OCI-LY1 (cell line): Measurements from ENCODE around the gene TMEM126A.

ENCODE experiments used
- H2AFZ ChIP-seq: fragments of 200-600 bp; sonication (generic), shearing (Covaris generic); 2 replicates; pipeline ENCODE4 v1.6.0; 2014; ENCODE audit warnings: antibody characterized with exemption, mild to moderate bottlenecking, low read length
- H3F3A ChIP-seq: fragments of 200-600 bp; sonication (generic), shearing (Covaris generic); 2 replicates; pipeline ENCODE4 v1.6.0; 2014; ENCODE audit warnings: mild to moderate bottlenecking, antibody characterized with exemption, low read length, moderate library complexity; ENCODE audit not compliant: insufficient read depth
- H3K27ac ChIP-seq: fragments of 200-600 bp; sonication (generic); 2 replicates; pipeline ENCODE4 v1.5.1; 2014; ENCODE audit warnings: low read length, mixed run types, mild to moderate bottlenecking, low read depth; ENCODE audit not compliant: poor library complexity, severe bottlenecking
- H3K27me3 ChIP-seq: fragments of 200-600 bp; sonication (generic); 2 replicates; pipeline ENCODE4 v1.6.0; 2014; ENCODE audit warnings: antibody characterized with exemption, mild to moderate bottlenecking, low read length, moderate library complexity; ENCODE audit not compliant: insufficient read depth
- H3K36me3 ChIP-seq: fragments of 200-600 bp; sonication (generic); 2 replicates; pipeline ENCODE4 v1.6.1; 2014; ENCODE audit warnings: mild to moderate bottlenecking, antibody characterized with exemption, low read length, moderate library complexity, mixed read lengths; ENCODE audit not compliant: insufficient read depth
- H3K4me1 ChIP-seq: fragments of 200-600 bp; sonication (generic); 2 replicates; pipeline ENCODE4 v1.5.1; 2014; ENCODE audit warnings: mild to moderate bottlenecking, low read length, moderate library complexity; ENCODE audit not compliant: insufficient read depth, severe bottlenecking
- H3K4me2 ChIP-seq: fragments of 200-600 bp; sonication (generic), shearing (Covaris generic); 2 replicates; pipeline ENCODE4 v1.6.1; 2014; ENCODE audit warnings: low read length
- H3K4me3 ChIP-seq: fragments of 200-600 bp; sonication (generic); 2 replicates; pipeline ENCODE4 v1.5.1; 2014; ENCODE audit warnings: low read length, low read depth, mild to moderate bottlenecking, mixed read lengths; ENCODE audit not compliant: poor library complexity, severe bottlenecking
- H3K79me2 ChIP-seq: fragments of 200-600 bp; shearing (Covaris generic); 2 replicates; pipeline ENCODE4 v1.6.1; 2016; ENCODE audit warnings: mixed run types, low read length, mixed read lengths; ENCODE audit not compliant: insufficient read depth
- H3K9ac ChIP-seq: fragments of 200-600 bp; sonication (generic), shearing (Covaris generic); 2 replicates; pipeline ENCODE4 v1.6.1; 2014; ENCODE audit warnings: mild to moderate bottlenecking, low read length, mixed read lengths
- H3K9me2 ChIP-seq: fragments of 200-600 bp; sonication (generic), shearing (Covaris generic); 2 replicates; pipeline ENCODE4 v1.6.1; 2014; ENCODE audit warnings: low read depth, mild to moderate bottlenecking, low read length, mixed read lengths
- H3K9me3 ChIP-seq: fragments of 200-600 bp; shearing (Covaris generic); 2 replicates; pipeline ENCODE4 v1.6.1; 2014; ENCODE audit warnings: low read length, mixed read lengths
- H4K20me1 ChIP-seq: fragments of 200-600 bp; sonication (generic), shearing (Covaris generic); 2 replicates; pipeline ENCODE4 v1.6.0; 2016; ENCODE audit warnings: mild to moderate bottlenecking, low read length; ENCODE audit not compliant: insufficient read depth
- CTCF ChIP-seq: fragments of 200-600 bp; sonication (generic), shearing (Covaris generic); IDR thresholded peaks from 2 replicates; pipeline ENCODE4 v1.5.1; 2017; ENCODE audit warnings: mild to moderate bottlenecking, antibody characterized with exemption, low read length, moderate library complexity, mixed read lengths
- EZH2 ChIP-seq: fragments of 200-600 bp; sonication (generic), shearing (Covaris generic); IDR thresholded peaks from 2 replicates; pipeline ENCODE4 v1.8.0; 2017; ENCODE audit warnings: borderline replicate concordance, mixed run types, mild to moderate bottlenecking, antibody characterized with exemption, low read length, moderate library complexity, mixed read lengths

The TMEM126A gene

GRCh38 chr11:85680897-85681296 is 33.1 kb downstream of the TMEM126A start:
- H3K4me3 ChIP-seq, result no peak overlapping the region
- no peaks in the 10 kb centered on the region for H3K27me3 ChIP-seq
- no peak overlapping the region for H3K9ac ChIP-seq
- H4K20me1 ChIP-seq, result no peaks in the 10 kb centered on the region
- peaks cover 15% of the 10 kb centered on the region for H3K4me1 ChIP-seq
- no peak overlapping the region for H3K27ac ChIP-seq
- no peak overlapping the region for H3K4me2 ChIP-seq
- H2AFZ ChIP-seq, result no peak overlapping the region
- no peaks in the 10 kb centered on the region for H3K9me2 ChIP-seq
- H3K79me2 ChIP-seq, result no peaks in the 10 kb centered on the region
- TF ChIP-seq EZH2 (no peak), CTCF (no peak)
- no peaks in the 10 kb centered on the region; the same call in 1 of the 2 replicates for H3K36me3 ChIP-seq
- no peaks in the 10 kb centered on the region for H3K9me3 ChIP-seq
- H3F3A ChIP-seq, result no peaks in the 10 kb centered on the region

GRCh38 chr11:85682330-85683305 is 34.9 kb downstream of the TMEM126A start:
- H3K9me2 ChIP-seq, result no peaks in the 10 kb centered on the region
- no peaks in the 10 kb centered on the region for H3K79me2 ChIP-seq
- no peaks in the 10 kb centered on the region for H3K27me3 ChIP-seq
- H4K20me1 ChIP-seq, result no peaks in the 10 kb centered on the region
- peak overlapping the region; percentile 88 for H3K4me3 ChIP-seq
- no peak overlapping the region for H3K27ac ChIP-seq
- peak overlapping the region; percentile 95; the same call in 1 of the 2 replicates for H2AFZ ChIP-seq
- H3K9me3 ChIP-seq, result no peaks in the 10 kb centered on the region
- TF ChIP-seq CTCF, result no peak
- TF ChIP-seq EZH2, result no peak
- peak overlapping the region; percentile 95 for H3K9ac ChIP-seq
- no peaks in the 10 kb centered on the region for H3F3A ChIP-seq
- H3K4me1 ChIP-seq, result peaks cover 15% of the 10 kb centered on the region
- H3K4me2 ChIP-seq, result peak overlapping the region; percentile 88
- no peaks in the 10 kb centered on the region; the same call in 1 of the 2 replicates for H3K36me3 ChIP-seq

- Histone ChIP-seq H3F3A (no peaks in the 10 kb centered on the region), H3K4me3 (no peak overlapping the region), H2AFZ (no peak overlapping the region), H3K9ac (no peak overlapping the region), H3K27ac (no peak overlapping the region), H3K4me1 (peaks cover 15% of the 10 kb centered on the region), H3K4me2 (no peak overlapping the region), H3K27me3 (no peaks in the 10 kb centered on the region), H3K79me2 (no peaks in the 10 kb centered on the region), H3K36me3 (no peaks in the 10 kb centered on the region; the same call in 1 of the 2 replicates), H3K9me3 (no peaks in the 10 kb centered on the region), H4K20me1 (no peaks in the 10 kb centered on the region), H3K9me2 (no peaks in the 10 kb centered on the region)
- no peak for TF ChIP-seq EZH2
Observed at GRCh38 chr11:85685125-85685819, 37.5 kb downstream of the TMEM126A start.
